Measurements from ENCODE around the gene RBFOX1. TPM values are rescaled to one million over a fixed set of nuclear protein-coding genes. Genes with fewer than 3 reads are reported as not detected.

Gene RBFOX1
- total RNA-seq, 2 donors from 2014 or later: not detected

DNA sequence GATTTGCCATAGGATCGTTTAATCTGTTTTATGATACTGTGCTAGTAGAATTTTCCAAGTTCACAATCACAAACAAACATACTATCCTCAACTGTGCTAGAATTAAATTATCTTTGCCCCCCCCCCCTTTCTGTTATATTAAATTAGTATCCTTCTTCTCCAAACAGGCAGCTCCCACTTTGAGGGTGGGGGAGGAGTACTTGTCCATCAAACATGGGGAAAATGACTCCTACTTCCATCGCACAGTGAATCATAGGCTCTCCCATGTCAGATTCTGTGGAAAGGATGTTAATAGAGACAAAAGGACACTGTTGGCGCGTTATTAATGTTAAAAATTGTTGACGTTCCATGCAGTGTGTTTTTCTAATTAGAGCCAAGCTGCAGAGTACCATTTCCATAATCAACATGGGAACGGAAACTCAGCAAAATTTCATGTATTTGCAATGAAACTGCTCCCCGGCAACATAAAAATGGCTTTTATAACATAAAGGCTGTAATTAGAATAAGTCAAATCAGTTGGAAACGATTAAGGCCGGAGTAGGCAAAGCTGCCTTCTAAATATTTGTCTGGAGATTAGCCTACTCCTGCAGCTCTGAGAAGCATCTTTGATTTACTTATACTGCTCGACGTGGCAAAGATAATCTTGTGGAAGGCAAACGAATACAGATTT is 104.6 kb downstream of the RBFOX1 start:
- ATAC-seq (replicated peaks): no peak
- Mint-ChIP-seq H3K27ac (no peak overlapping the region), H3K36me3 (ENCODE audit: low read depth) (no peaks in the 10 kb centered on the region), H3K9me3 (peaks cover 25% of the 10 kb centered on the region), H3K4me1 (no peaks in the 10 kb centered on the region), H3K4me3 (no peak overlapping the region), H3K27me3 (no peaks in the 10 kb centered on the region)

DNA sequence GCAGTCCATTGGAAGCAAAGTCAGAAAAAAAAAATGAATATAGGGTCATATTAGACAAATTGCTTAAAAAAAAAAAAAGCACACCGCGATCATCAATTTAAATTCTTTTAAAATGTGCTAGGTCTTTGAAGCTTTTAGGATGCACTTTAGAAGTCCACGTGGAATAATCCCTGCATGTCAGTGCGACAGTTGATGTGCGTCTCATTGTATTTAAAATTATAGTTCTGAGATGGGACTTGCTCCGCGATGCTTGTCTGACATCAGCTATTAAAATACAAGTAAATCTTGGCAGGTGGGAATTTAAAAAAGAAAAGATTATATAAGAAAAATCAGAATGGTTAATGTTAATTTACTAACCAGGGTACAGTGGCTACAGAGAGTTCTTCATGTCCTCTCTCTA is 105.2 kb downstream of the RBFOX1 start:
- Mint-ChIP-seq H3K36me3 (ENCODE audit: low read depth) (no peaks in the 10 kb centered on the region), H3K4me1 (no peaks in the 10 kb centered on the region), H3K27me3 (no peaks in the 10 kb centered on the region), H3K9me3 (peaks cover 27% of the 10 kb centered on the region), H3K27ac (no peak overlapping the region), H3K4me3 (no peak overlapping the region)
- ATAC-seq (replicated peaks): no peak

DNA sequence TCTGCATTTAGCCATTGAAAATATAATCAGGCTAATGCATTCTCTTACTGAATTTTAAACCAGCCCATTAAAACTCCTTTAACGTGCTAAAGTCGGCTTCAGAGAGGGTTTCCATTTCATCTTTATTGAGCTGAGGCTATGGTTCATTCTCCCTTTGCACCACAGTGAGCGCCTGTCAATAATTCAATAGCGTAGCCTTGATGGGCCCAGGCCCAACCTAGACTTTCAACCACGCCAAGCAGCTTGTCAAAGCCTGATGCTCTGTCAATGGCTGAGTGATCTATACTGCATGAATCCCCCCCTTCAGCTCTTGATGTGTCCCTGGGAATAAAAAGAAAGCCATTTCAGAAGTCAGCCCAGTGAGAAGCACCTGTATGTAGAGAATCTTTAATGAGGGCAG is 106.0 kb downstream of the RBFOX1 start:
- Mint-ChIP-seq H3K27me3 (no peaks in the 10 kb centered on the region), H3K27ac (no peak overlapping the region), H3K9me3 (peaks cover 31% of the 10 kb centered on the region), H3K36me3 (ENCODE audit: low read depth) (no peaks in the 10 kb centered on the region), H3K4me3 (no peak overlapping the region), H3K4me1 (no peaks in the 10 kb centered on the region)
- no peak for ATAC-seq (replicated peaks)

DNA sequence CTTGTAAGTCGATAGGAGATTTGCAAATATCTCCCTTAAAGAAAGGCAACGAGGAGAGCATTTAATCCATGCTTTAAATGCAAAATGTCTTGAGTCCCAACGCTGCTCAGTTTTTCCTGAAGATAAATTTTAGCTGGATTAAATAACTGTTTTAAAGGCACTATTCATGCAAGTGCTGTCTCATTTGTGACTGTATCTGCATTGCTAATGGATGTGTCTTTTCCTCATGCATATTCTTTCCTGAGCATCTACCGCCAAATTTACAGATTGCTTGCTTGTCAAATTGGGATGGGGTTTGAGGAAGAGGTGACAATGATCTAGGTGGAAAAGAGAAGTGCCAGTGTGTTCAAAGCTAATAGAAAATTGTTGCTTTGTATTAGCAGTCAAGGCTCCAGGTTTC is 106.9 kb downstream of the RBFOX1 start:
- Mint-ChIP-seq H3K27ac (no peak overlapping the region), H3K4me3 (no peak overlapping the region), H3K36me3 (ENCODE audit: low read depth) (no peaks in the 10 kb centered on the region), H3K9me3 (peaks cover 33% of the 10 kb centered on the region), H3K4me1 (no peaks in the 10 kb centered on the region), H3K27me3 (no peaks in the 10 kb centered on the region)
- no peak for ATAC-seq (replicated peaks)

DNA sequence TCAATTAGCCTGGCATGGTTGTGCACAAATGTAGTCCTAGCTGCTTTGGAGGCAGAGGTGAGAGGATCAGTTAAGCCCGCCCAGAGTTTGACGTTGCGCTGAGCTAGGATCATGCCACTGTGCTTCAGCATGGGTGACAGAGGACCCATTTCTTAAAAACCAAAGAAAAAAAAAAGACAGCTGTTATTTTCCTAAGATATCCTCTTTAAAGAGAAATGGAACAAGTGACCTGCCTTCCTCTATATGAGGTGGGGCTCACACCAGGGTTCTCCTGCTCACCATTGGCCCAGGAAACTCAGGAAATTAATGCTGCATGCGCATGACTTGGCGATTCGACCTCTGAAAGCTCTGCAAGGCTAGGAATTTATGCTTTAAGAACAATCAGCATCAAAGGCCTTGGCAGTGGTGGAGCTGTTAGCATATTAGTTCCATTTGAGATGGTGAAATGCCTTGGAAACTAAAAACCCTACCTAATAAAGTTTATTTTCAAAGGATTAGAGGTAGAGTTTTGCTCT is 108.3 kb downstream of the RBFOX1 start:
- Mint-ChIP-seq H3K27ac (no peak overlapping the region), H3K4me1 (no peaks in the 10 kb centered on the region), H3K27me3 (no peaks in the 10 kb centered on the region), H3K36me3 (ENCODE audit: low read depth) (no peaks in the 10 kb centered on the region), H3K4me3 (no peak overlapping the region), H3K9me3 (peaks cover 32% of the 10 kb centered on the region)
- no peak for ATAC-seq (replicated peaks)

DNA sequence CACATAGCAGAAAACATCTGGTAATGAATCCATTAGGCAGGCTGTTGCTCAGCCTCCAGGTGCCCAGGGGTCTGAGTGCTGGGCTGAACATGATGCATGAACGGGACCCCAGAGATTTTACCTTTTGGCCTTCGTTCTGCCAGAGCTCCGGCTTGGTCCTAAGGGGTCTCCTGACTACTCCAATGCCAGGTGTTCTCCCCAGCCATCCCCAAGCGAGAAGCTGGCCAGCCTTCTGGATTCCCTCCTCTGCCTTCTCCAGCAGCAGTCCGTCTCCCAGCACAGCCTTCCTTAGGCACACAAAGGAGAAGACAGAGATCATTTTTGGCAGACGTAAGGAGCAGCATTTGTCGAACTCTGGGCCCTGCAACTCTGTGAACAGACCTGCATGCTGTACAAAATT is 109.4 kb downstream of the RBFOX1 start:
- no peak overlapping the region for H3K27ac Mint-ChIP-seq
- no peak for ATAC-seq (replicated peaks)
- no peak overlapping the region for H3K4me3 Mint-ChIP-seq
- H3K9me3 Mint-ChIP-seq: peaks cover 31% of the 10 kb centered on the region
- H3K36me3 Mint-ChIP-seq (ENCODE audit: low read depth): no peaks in the 10 kb centered on the region
- H3K27me3 Mint-ChIP-seq: no peaks in the 10 kb centered on the region
- H3K4me1 Mint-ChIP-seq: no peaks in the 10 kb centered on the region

DNA sequence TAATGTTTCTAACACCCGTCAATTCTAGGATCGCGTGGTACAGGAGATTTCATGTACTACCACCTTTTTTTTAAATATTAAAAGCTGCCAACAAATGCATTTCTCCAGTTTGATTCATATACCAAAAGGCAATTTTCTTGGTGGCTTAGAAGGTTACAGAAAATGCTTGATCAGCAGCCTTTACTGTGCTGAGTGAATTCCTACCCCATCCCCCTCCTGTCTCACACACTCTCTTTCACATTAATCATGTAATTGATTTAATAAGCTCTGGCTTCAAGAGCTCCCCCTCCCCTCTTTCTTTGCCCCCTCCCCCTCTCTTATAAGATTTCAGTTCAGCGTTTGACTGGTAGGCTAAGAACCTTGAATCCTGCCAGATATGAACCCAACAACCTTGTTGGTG is 110.5 kb downstream of the RBFOX1 start:
- H3K27ac Mint-ChIP-seq: no peak overlapping the region
- H3K4me1 Mint-ChIP-seq: no peaks in the 10 kb centered on the region
- no peaks in the 10 kb centered on the region for H3K27me3 Mint-ChIP-seq
- ATAC-seq (replicated peaks): no peak
- no peaks in the 10 kb centered on the region for H3K36me3 Mint-ChIP-seq (ENCODE audit: low read depth)
- H3K4me3 Mint-ChIP-seq: no peak overlapping the region
- peaks cover 26% of the 10 kb centered on the region for H3K9me3 Mint-ChIP-seq

DNA sequence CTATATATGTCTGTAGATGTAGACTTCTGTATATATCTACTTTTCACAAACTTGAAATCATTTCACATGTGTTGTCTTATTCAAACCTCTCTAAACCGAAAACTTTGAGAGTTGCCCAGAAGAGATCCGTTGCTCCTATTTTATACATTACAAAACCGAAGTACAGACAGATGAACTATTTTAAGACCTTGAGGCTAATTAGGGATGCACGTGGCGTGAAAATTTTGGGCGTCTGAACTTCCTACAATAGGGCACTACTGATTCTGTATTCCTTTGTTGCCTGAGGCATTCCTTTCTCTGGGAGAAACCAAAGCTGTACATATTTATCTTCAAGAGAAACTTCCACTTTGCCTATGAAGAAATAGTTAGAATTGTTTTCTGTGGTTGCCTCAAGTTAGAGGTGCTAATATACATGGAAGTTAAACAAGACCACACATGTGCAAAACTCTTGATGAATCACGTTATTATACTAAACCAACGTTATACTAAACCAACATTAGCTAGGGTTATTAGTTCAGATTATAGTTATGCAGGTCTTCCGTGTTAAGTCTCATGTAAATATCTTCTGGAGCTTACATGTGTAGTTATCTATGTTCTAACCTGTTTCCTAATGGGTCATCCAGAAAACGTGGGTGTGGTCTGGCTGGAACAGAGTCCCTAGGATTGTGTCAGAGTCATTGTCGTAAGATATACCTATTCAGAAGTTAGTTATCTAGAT is 111.2 kb downstream of the RBFOX1 start:
- Mint-ChIP-seq H3K4me3 (no peak overlapping the region), H3K4me1 (no peaks in the 10 kb centered on the region), H3K36me3 (ENCODE audit: low read depth) (no peaks in the 10 kb centered on the region), H3K9me3 (peaks cover 25% of the 10 kb centered on the region), H3K27me3 (no peaks in the 10 kb centered on the region), H3K27ac (no peak overlapping the region)
- no peak for ATAC-seq (replicated peaks)

DNA sequence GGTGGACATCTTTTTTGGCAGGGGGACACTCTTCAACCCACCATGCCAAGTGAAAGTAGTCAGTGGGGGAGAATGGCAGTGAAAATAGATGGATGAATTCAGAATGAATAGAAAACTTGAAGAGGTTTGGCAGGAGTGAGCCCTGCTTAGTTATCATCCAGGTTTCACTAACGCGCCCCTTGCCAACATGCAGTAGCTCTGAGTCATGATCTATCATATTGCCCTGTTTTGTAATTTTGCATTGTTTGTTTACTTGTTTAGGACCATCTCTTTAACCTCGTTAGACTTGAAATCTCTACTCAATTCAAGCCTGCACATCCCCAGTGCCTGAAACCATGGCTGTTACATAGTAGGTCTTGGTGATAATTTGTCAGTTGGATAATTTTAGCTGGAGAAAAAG is 116.7 kb downstream of the RBFOX1 start:
- H3K27me3 Mint-ChIP-seq: no peaks in the 10 kb centered on the region
- H3K27ac Mint-ChIP-seq: no peak overlapping the region
- H3K9me3 Mint-ChIP-seq: peaks cover 33% of the 10 kb centered on the region
- no peak overlapping the region for H3K4me3 Mint-ChIP-seq
- no peaks in the 10 kb centered on the region for H3K4me1 Mint-ChIP-seq
- no peaks in the 10 kb centered on the region for H3K36me3 Mint-ChIP-seq (ENCODE audit: low read depth)
- ATAC-seq (replicated peaks): no peak

DNA sequence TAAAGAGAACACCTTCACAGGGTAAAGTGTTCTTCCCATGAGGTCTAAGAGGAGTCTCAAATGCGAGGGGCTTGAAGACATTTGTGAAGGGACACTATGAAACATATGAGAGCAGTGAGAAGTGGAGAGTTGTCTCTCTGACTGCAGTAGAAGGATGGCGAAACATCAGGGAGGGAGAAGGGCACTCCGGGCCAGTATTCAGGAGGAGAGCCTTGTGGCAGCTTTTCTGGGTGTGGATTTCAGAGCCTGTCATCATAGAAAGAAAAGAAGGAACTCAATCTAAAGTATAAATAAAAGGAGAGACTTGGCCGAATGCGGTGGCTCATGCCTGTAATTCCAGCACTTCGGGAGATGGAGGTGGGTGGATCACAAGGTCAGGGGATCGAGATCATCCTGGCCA is 117.2 kb downstream of the RBFOX1 start:
- Mint-ChIP-seq H3K27me3 (no peaks in the 10 kb centered on the region), H3K4me3 (no peak overlapping the region), H3K27ac (no peak overlapping the region), H3K36me3 (ENCODE audit: low read depth) (no peaks in the 10 kb centered on the region), H3K4me1 (no peaks in the 10 kb centered on the region), H3K9me3 (peaks cover 30% of the 10 kb centered on the region)
- ATAC-seq (replicated peaks): no peak

DNA sequence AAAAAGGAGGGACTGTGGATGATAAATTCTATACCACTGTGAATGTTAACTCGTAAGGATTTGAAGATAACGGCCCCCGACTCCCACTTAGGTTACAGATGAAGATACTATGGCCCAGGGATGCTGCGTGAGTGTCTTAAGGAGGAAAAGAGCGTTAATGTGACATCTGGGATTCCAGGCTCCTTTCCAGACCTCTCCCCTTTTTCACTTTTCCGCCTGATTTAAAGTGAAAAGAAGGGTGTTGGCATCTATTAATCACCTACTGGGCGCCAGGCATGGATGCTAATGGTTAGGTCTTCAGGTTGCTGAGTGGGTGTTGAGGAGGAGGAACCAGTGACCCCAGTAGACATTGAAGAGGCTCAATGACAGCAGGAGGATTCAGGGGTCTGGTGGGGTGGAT is 117.8 kb downstream of the RBFOX1 start:
- H3K27me3 Mint-ChIP-seq: no peaks in the 10 kb centered on the region
- H3K9me3 Mint-ChIP-seq: peaks cover 29% of the 10 kb centered on the region
- no peak for ATAC-seq (replicated peaks)
- H3K4me1 Mint-ChIP-seq: no peaks in the 10 kb centered on the region
- no peak overlapping the region for H3K4me3 Mint-ChIP-seq
- H3K27ac Mint-ChIP-seq: no peak overlapping the region
- H3K36me3 Mint-ChIP-seq (ENCODE audit: low read depth): no peaks in the 10 kb centered on the region

DNA sequence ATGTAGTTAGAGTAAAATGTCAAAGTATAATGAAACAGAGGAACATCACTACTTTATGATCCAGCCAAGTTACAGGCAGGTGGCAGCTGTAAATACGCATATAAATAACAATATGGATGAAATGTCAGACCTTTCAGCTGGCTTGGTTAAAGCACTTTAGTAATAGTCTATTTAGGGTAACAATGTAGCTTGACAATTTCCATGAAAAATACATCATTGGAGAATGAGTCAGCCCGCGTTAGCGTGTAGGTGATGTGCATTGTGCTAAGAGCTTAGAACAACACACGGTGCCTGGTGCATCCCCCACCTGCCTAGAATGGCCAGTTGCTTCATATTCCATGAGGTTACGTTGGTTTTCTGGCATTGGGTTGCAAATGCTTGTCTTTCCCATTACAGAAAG is 119.4 kb downstream of the RBFOX1 start:
- H3K27ac Mint-ChIP-seq: no peak overlapping the region
- peaks cover 26% of the 10 kb centered on the region for H3K9me3 Mint-ChIP-seq
- no peaks in the 10 kb centered on the region for H3K4me1 Mint-ChIP-seq
- no peaks in the 10 kb centered on the region for H3K36me3 Mint-ChIP-seq (ENCODE audit: low read depth)
- ATAC-seq (replicated peaks): no peak
- H3K4me3 Mint-ChIP-seq: no peak overlapping the region
- H3K27me3 Mint-ChIP-seq: no peaks in the 10 kb centered on the region

DNA sequence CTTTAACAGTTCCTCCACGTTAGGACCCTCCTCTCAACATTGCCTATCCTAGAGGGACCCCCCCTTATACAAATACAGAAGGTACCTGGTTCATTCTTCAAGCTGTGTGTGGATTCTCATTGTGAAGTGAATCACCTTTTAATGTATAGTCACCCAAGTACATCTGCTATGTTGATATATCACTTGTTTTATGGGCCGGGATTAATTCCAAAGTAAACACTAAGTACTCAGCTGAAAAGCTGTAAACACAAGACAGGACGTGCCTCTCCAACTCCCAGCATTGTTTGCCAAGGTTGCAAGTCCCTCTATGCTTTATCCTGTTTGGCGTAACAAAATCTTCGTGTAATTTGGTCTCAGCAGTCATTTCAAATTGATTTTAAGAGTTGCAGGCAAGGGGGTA is 123.6 kb downstream of the RBFOX1 start:
- Mint-ChIP-seq H3K9me3 (peaks cover 28% of the 10 kb centered on the region), H3K36me3 (ENCODE audit: low read depth) (no peaks in the 10 kb centered on the region), H3K4me1 (no peaks in the 10 kb centered on the region)

DNA sequence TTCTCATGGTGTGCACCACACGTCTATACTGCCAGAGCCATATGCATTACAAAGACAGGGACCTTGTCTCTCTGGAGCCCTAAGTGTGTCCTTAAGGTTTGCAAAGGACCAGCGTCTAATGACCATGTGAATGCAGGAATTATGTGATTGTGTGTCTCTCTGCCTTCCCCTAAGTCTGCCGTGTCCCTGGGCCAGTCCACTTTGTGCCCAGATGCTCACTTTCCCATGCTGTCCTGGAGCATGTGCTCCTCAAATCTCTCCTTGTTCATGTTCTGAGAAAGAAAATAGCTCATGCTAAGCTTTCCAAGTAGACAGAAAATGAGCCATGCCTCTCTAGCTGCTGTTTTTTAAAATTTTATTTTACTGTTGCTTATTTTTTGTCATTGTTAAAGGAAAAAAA is 125.5 kb downstream of the RBFOX1 start:
- Mint-ChIP-seq H3K4me1 (no peaks in the 10 kb centered on the region), H3K36me3 (ENCODE audit: low read depth) (no peaks in the 10 kb centered on the region), H3K27me3 (no peaks in the 10 kb centered on the region), H3K4me3 (no peak overlapping the region), H3K27ac (no peak overlapping the region), H3K9me3 (peaks cover 22% of the 10 kb centered on the region)
- ATAC-seq (replicated peaks): no peak

More for the DNA sequence above, 123.6 kb downstream of the RBFOX1 start:
- no peak for ATAC-seq (replicated peaks)
- Mint-ChIP-seq H3K27me3 (no peaks in the 10 kb centered on the region), H3K27ac (no peak overlapping the region), H3K4me3 (no peak overlapping the region)

DNA sequence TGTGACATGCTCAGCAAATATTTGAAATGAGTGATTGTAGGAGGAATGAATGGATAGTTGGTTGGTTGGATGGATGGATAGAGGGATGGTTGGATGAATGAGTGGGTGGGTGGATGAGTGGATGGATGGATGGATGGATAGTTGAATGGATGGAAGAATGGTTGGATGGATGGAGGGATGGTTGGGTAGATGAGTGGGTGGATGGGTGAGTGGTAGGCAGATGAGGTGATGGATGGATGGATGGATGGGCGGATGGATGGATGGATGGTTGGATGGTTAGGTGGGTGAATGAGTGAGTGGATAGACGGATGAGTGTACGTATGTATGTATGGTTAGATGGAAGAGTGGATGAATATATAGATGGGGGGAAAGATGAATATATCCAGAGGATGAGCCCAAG is 137.7 kb downstream of the RBFOX1 start:
- Mint-ChIP-seq H3K36me3 (ENCODE audit: low read depth) (no peaks in the 10 kb centered on the region), H3K4me1 (no peaks in the 10 kb centered on the region), H3K27ac (no peak overlapping the region), H3K9me3 (peaks cover 32% of the 10 kb centered on the region), H3K4me3 (no peak overlapping the region), H3K27me3 (no peaks in the 10 kb centered on the region)
- no peak for ATAC-seq (replicated peaks)
